Neuronal stem cell (in vitro differentiated cells): ENCODE results near the gene TMEM156.

Experiments
- DNase-seq: peaks from one replicate; pipeline ENCODE4 v3.0.0-alpha.2; 2013; ENCODE audit warnings: low spot score
- H2AFZ ChIP-seq: one replicate; pipeline ENCODE4 v1.6.1; 2013; ENCODE audit warnings: mild to moderate bottlenecking, low read length, inconsistent platforms
- H2AK5ac ChIP-seq: 2 replicates; pipeline ENCODE4 v1.6.1; 2013; ENCODE audit warnings: low read depth, mild to moderate bottlenecking, inconsistent platforms, low read length, moderate library complexity, mixed read lengths
- H2BK120ac ChIP-seq: 2 replicates; pipeline ENCODE4 v1.6.1; 2013; ENCODE audit warnings: low read depth, mild to moderate bottlenecking, inconsistent platforms, low read length, moderate library complexity, mixed read lengths
- H2BK12ac ChIP-seq: one replicate; pipeline ENCODE4 v1.6.1; 2013; ENCODE audit warnings: low read length, inconsistent platforms
- H2BK15ac ChIP-seq: 2 replicates; pipeline ENCODE4 v1.6.1; 2013; ENCODE audit warnings: mild to moderate bottlenecking, low read length, inconsistent platforms, mixed read lengths
- H2BK5ac ChIP-seq: one replicate; pipeline ENCODE4 v1.6.1; 2013; ENCODE audit warnings: inconsistent platforms, mild to moderate bottlenecking, low read length, moderate library complexity
- H3K14ac ChIP-seq: one replicate; pipeline ENCODE4 v1.6.1; 2013; ENCODE audit warnings: low read length, inconsistent platforms
- H3K18ac ChIP-seq: 2 replicates; pipeline ENCODE4 v1.6.1; 2013; ENCODE audit warnings: low read length, inconsistent platforms
- H3K23ac ChIP-seq: 2 replicates; pipeline ENCODE4 v1.6.1; 2013; ENCODE audit warnings: low read depth, mild to moderate bottlenecking, mixed read lengths, low read length, inconsistent platforms; ENCODE audit not compliant: poor library complexity
- H3K27ac ChIP-seq: replicated peaks from 3 replicates; pipeline ENCODE4 v1.5.1; 2013; ENCODE audit warnings: low read length, inconsistent platforms
- H3K27me3 ChIP-seq, 3 experiments: 2 replicates each; pipeline ENCODE4 v1.6.1; 2013; ENCODE audit warnings: low read length in 3 of 3, mild to moderate bottlenecking in 2 of 3, inconsistent platforms in 1 of 3, low read depth in 1 of 3, mixed read lengths in 1 of 3, moderate library complexity in 1 of 3; ENCODE audit not compliant: control insufficient read depth in 3 of 3, insufficient read depth in 3 of 3
- H3K36me3 ChIP-seq, 2 donors: replicated peaks in 1 of 2; 2 replicates each; pipeline ENCODE4 v1.6.1; 2013; ENCODE audit warnings: low read length in 2 of 2; ENCODE audit not compliant: control insufficient read depth in 2 of 2, insufficient read depth in 2 of 2
- H3K4ac ChIP-seq: 2 replicates; pipeline ENCODE4 v1.6.1; 2013; ENCODE audit warnings: inconsistent platforms, mild to moderate bottlenecking, low read length, moderate library complexity
- H3K4me1 ChIP-seq, 2 donors: 1 replicate in 1 of 2; 2 replicates in 1 of 2; pipeline ENCODE4 v1.6.1; 2013; ENCODE audit warnings: low read length in 2 of 2, low read depth in 1 of 2; ENCODE audit not compliant: control insufficient read depth in 2 of 2, insufficient read depth in 1 of 2
- H3K4me2 ChIP-seq: one replicate; pipeline ENCODE4 v1.6.1; 2013; ENCODE audit warnings: mild to moderate bottlenecking, low read length, inconsistent platforms; ENCODE audit not compliant: insufficient read depth, poor library complexity, severe bottlenecking
- H3K4me3 ChIP-seq, 2 donors: 2 replicates each; pipeline ENCODE4 v1.5.1; 2013; ENCODE audit warnings: low read length in 2 of 2, mild to moderate bottlenecking in 2 of 2, inconsistent platforms in 1 of 2, moderate library complexity in 1 of 2
- H3K79me1 ChIP-seq: one replicate; pipeline ENCODE4 v1.6.1; 2013; ENCODE audit warnings: low read depth, mild to moderate bottlenecking, inconsistent platforms, low read length, moderate library complexity
- H3K9ac ChIP-seq: one replicate; pipeline ENCODE4 v1.6.1; 2013; ENCODE audit warnings: mild to moderate bottlenecking, low read depth, low read length, inconsistent platforms; ENCODE audit not compliant: poor library complexity
- H3K9me3 ChIP-seq, 2 donors: replicated peaks in 1 of 2; 2 replicates each; pipeline versions ENCODE3 to v1.6.1; 2013; ENCODE audit warnings: low read length in 2 of 2, mild to moderate bottlenecking in 2 of 2, inconsistent platforms in 1 of 2, low read depth in 1 of 2, mixed read lengths in 1 of 2, moderate library complexity in 1 of 2; ENCODE audit not compliant: control insufficient read depth in 2 of 2, insufficient read depth in 1 of 2
- H4K8ac ChIP-seq: one replicate; pipeline ENCODE4 v1.6.1; 2013; ENCODE audit warnings: low read depth, mild to moderate bottlenecking, inconsistent platforms, low read length, moderate library complexity
- H4K91ac ChIP-seq: one replicate; pipeline ENCODE4 v1.6.1; 2013; ENCODE audit warnings: low read length, low read depth, mild to moderate bottlenecking, inconsistent platforms; ENCODE audit not compliant: poor library complexity
- WGBS, 2 donors: extraction: QIAGEN DNeasy Blood & Tissue Kit; methylation state at CpG; one replicate each; pipeline ENCODE4 v1.1.7; 2013; ENCODE audit warnings: missing lambda C conversion rate in 2 of 2, mixed read lengths in 1 of 2; ENCODE audit not compliant: insufficient read length in 2 of 2, insufficient replicate concordance in 1 of 2; ENCODE audit errors: extremely low coverage in 2 of 2; 5-methylcytosine and 5-hydroxymethylcytosine counted together

The TMEM156 gene

DNA sequence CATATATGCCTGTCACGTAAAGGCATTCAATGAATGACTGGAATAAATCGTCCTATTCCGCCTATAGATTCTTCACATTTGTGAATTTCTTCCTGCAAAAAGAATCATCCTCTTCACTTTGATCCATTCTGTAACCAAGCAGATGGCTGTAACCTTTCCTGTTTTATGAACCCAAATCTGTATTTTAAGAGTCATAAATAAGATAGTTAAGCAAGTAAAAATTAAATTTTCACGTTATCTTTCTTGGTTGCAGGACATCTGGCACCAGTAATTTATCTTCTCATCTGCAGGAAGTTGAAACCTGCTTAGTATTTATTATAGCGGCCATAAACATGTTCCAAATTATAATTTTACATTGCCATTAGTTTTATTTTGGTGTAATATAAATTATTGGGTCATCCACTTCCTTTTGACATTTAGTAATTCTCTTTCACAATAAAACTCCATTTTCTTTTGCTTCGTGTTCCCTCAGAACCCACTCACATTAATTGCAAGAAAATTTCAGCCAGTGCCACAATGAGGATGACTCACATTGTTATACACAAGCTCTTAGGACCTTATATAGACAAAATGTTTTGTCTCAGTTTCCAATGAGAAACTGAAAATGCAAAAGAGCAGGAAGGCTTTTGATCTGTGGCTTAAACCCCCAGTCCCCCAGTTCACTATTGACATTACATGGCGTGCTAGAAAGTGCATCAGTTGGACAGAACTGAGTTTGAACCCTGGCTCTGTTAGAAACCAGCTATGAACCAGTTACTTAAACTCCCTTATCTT lies 51.1 kb downstream of the TMEM156 start:
- H2AK5ac ChIP-seq = no peak overlapping the region
- H2BK15ac ChIP-seq = no peak overlapping the region
- H2BK120ac ChIP-seq = no peak overlapping the region
- H2BK5ac ChIP-seq = no peak overlapping the region
- no peak overlapping the region for H3K4ac ChIP-seq
- H3K4me1 ChIP-seq = peaks cover 13 to 20% of the 10 kb centered on the region in 2 donors
- H3K9me3 ChIP-seq = no peaks in the 10 kb centered on the region
- no peak overlapping the region for H3K4me3 ChIP-seq
- H4K91ac ChIP-seq = no peak overlapping the region
- no peak overlapping the region for H2BK12ac ChIP-seq
- H3K18ac ChIP-seq = no peak overlapping the region
- no peaks in the 10 kb centered on the region for H3K79me1 ChIP-seq
- no peaks in the 10 kb centered on the region for H3K27me3 ChIP-seq
- H3K36me3 ChIP-seq = no peaks in the 10 kb centered on the region
- no peak overlapping the region for H3K14ac ChIP-seq
- DNase-seq = no peak
- no peak overlapping the region for H4K8ac ChIP-seq
- no peak overlapping the region for H3K27ac ChIP-seq
- no CpG with 5 or more reads among the region's 7 CpGs for WGBS, 2 donors
- no peak overlapping the region for H3K9ac ChIP-seq
- peak overlapping the region; percentile 26 for H2AFZ ChIP-seq
- H3K4me2 ChIP-seq = no peak overlapping the region
- no peak overlapping the region for H3K23ac ChIP-seq

DNA sequence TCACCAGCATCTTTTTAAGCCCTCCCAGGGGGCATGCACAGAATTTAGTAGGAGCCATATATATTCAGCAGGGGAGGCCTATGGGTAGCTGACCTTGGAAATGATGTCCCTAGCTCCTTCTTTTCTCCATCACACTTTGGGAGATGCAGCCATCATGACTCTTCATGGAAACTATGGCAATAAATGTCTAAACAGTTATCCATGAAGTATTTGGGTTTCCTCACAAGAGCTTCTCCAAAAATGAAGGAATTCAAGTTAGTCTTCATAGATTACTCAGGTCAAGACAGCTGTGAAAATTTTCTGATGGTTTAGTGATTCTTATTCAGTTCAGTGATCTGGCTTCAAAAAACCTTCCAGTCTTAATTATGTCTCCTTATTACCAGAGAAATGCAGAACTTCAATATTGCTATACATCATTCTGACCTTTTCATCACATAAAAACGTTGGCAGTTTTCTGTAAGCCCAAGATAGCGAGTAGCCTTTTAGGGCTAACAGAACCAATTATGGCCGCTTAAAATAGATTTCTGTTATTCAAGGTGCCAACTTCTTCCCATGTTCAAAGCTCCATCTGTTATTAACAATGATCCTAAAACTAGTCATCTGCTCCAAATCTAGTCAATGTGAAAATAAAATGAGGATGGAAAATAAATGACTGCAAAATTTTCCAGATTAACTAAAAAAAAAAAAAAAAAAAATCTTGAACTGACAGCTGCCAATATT lies 52.5 kb downstream of the TMEM156 start:
- no peak for DNase-seq
- Histone ChIP-seq H3K4me2 (no peak overlapping the region), H4K8ac (no peak overlapping the region), H3K9me3 (no peaks in the 10 kb centered on the region), H3K27ac (no peak overlapping the region), H2BK5ac (no peak overlapping the region), H3K36me3 (no peaks in the 10 kb centered on the region), H3K4ac (no peak overlapping the region), H3K9ac (no peak overlapping the region), H4K91ac (no peak overlapping the region), H3K14ac (no peak overlapping the region), H3K23ac (no peak overlapping the region), H3K79me1 (no peaks in the 10 kb centered on the region), H2AFZ (no peak overlapping the region), H2BK15ac (no peak overlapping the region), H3K27me3 (no peaks in the 10 kb centered on the region), H3K4me3 (no peak overlapping the region), H2AK5ac (no peak overlapping the region), H3K18ac (no peak overlapping the region), H2BK12ac (no peak overlapping the region), H3K4me1 (peaks cover 6 to 9% of the 10 kb centered on the region in 2 donors), H2BK120ac (no peak overlapping the region)
- no CpG with 5 or more reads among the region's 3 CpGs for WGBS, 2 donors

DNA sequence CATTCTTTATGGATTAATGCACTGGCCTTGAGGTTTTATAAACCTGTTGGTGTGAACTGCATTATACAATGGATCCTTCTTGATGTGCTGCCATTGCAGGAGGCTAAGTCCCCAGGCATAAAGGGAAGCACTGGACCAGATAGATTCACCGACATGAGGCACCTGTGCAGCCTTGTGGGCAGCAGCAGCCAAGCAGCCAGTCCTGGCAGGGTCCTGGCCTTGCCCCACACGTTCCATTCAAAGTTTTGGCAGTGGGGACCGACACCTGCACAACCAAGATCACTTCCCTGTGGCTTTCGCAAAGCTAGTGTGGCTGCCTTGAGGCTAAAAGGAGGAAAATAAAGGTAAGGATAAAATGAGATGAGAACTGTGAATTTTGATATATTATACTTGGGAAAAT lies 53.1 kb downstream of the TMEM156 start:
- H3K4me2 ChIP-seq = no peak overlapping the region
- no peak overlapping the region for H2BK5ac ChIP-seq
- H3K9me3 ChIP-seq = no peaks in the 10 kb centered on the region
- peak overlapping the region; percentile 11 for H3K14ac ChIP-seq
- H3K79me1 ChIP-seq = no peaks in the 10 kb centered on the region
- peak overlapping the region; percentile 50 for H3K18ac ChIP-seq
- H4K91ac ChIP-seq = no peak overlapping the region
- no peak overlapping the region for H3K27ac ChIP-seq
- DNase-seq = no peak
- no peak overlapping the region for H2AK5ac ChIP-seq
- no peak overlapping the region for H3K4me3 ChIP-seq
- H2BK15ac ChIP-seq = no peak overlapping the region
- no peaks in the 10 kb centered on the region for H3K36me3 ChIP-seq
- no peaks in the 10 kb centered on the region for H3K27me3 ChIP-seq
- H2AFZ ChIP-seq = no peak overlapping the region
- H3K4ac ChIP-seq = no peak overlapping the region
- WGBS, 2 donors = no CpG with 5 or more reads among the region's 4 CpGs
- H3K4me1 ChIP-seq = peaks cover 6 to 7% of the 10 kb centered on the region in 2 donors
- no peak overlapping the region for H2BK120ac ChIP-seq
- H4K8ac ChIP-seq = no peak overlapping the region
- H3K9ac ChIP-seq = no peak overlapping the region
- H3K23ac ChIP-seq = no peak overlapping the region
- H2BK12ac ChIP-seq = no peak overlapping the region

GRCh38 chr4:38976308-38976707 lies 55.9 kb downstream of the TMEM156 start:
- no peaks in the 10 kb centered on the region for H3K79me1 ChIP-seq
- no peak overlapping the region for H3K18ac ChIP-seq
- peaks cover under 1 to 3% of the 10 kb centered on the region in 2 donors for H3K4me1 ChIP-seq
- H3K4me3 ChIP-seq = no peak overlapping the region
- no peak overlapping the region for H4K8ac ChIP-seq
- H3K27me3 ChIP-seq = no peaks in the 10 kb centered on the region
- no peak overlapping the region for H2BK12ac ChIP-seq
- H3K9ac ChIP-seq = no peak overlapping the region
- no peak overlapping the region for H3K23ac ChIP-seq
- no peak overlapping the region for H3K4ac ChIP-seq
- H4K91ac ChIP-seq = no peak overlapping the region
- H3K4me2 ChIP-seq = no peak overlapping the region
- H2AFZ ChIP-seq = no peak overlapping the region
- no peak overlapping the region for H2AK5ac ChIP-seq
- no peak overlapping the region for H2BK5ac ChIP-seq
- no peak overlapping the region for H2BK15ac ChIP-seq
- no peak for DNase-seq
- no CpG with 5 or more reads among the region's 7 CpGs for WGBS, 2 donors
- H3K9me3 ChIP-seq = no peaks in the 10 kb centered on the region
- H2BK120ac ChIP-seq = no peak overlapping the region
- no peak overlapping the region for H3K27ac ChIP-seq
- H3K14ac ChIP-seq = no peak overlapping the region
- H3K36me3 ChIP-seq = no peaks in the 10 kb centered on the region
